Erythroblast (primary cell): ENCODE data around the gene SPINK4.

Experiments
- DNase-seq, 2 experiments: peaks; one replicate each; lab custom pipeline; 2025; lab: John Stamatoyannopoulos, UW
- GATA1 ChIP-seq: IDR thresholded peaks from 2 replicates; pipeline ENCODE4 v1.6.1; 2011; ENCODE audit warnings: low read depth, mild to moderate bottlenecking, control low read depth, low read length, moderate library complexity
- POLR2A ChIP-seq: IDR thresholded peaks from 2 replicates; pipeline ENCODE4 v1.6.1; 2011; ENCODE audit warnings: mild to moderate bottlenecking, low read length

SPINK4 gene, protein sequence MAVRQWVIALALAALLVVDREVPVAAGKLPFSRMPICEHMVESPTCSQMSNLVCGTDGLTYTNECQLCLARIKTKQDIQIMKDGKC

GRCh38 chr9:33239921-33240320, at the start of gene SPINK4:
SPINK4 (plus strand) TSS chr9:33240167; CDS start chr9:33240209, 42 bp downstream.
- DNase-seq = peak; percentile 69 to 92
- TF ChIP-seq GATA1 (no peak), POLR2A (no peak)

DNA sequence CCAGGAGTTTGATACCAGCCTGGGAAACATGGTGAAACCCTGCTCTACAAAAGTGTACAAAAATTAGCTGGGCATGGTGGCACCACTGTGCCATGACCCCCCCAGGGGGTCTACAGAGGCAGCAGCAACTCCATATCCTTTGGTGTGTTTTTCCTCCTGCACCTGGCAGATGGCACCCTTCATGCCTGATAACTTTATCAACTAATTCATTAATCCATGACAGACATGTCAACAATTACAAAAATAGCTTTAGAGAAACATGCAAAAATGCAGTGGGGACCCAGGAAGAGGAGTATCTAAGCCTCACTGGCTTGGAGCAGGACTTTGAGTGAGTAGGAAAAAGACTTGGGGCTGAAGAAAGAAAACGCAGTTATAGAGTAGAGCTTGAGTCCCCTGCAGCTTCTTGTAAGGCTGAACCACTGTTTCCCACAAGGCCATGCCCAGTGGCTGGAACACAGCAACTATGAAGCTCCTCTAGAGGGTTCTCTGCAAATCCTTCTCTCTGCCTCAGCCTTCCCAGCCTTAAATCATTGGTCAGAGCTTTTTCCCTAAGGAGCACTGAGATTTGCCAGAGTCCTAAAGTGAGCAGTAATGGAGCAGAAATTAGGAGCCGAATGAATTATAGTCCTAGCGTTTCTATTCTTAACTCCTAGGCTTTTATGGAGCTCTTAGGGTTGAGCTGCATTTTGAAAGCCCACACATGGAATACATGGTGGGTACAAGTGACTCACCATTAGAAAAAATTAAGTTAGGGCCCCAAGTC, 47.3 kb upstream of the SPINK4 start:
- TF ChIP-seq POLR2A (no peak), GATA1 (no peak)
- no peak for DNase-seq

GRCh38 chr9:33193818-33194217, 46.1 kb upstream of the SPINK4 start:
- DNase-seq = no peak
- TF ChIP-seq POLR2A (no peak), GATA1 (no peak)

DNA sequence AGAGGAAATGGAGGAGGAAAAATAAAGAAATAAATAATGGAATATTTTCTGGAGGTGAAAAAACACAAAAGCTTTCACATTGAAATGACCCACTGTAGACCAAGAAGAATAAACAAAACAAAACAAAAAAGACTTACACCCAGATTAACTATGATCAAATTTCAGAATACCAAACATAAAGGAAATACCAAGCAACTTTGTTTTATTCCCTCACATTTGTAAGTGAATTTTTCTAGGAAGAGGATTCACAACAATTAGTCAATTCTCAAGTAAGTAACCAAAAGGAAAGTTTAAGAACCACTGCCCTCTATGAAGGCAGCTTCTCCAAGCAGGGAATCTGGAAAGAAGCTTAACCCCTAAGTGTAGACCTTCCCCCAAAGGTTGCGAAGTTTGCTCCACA, 43.2 kb upstream of the SPINK4 start:
- no peak for DNase-seq
- TF ChIP-seq POLR2A = no peak
- no peak for TF ChIP-seq GATA1

DNA sequence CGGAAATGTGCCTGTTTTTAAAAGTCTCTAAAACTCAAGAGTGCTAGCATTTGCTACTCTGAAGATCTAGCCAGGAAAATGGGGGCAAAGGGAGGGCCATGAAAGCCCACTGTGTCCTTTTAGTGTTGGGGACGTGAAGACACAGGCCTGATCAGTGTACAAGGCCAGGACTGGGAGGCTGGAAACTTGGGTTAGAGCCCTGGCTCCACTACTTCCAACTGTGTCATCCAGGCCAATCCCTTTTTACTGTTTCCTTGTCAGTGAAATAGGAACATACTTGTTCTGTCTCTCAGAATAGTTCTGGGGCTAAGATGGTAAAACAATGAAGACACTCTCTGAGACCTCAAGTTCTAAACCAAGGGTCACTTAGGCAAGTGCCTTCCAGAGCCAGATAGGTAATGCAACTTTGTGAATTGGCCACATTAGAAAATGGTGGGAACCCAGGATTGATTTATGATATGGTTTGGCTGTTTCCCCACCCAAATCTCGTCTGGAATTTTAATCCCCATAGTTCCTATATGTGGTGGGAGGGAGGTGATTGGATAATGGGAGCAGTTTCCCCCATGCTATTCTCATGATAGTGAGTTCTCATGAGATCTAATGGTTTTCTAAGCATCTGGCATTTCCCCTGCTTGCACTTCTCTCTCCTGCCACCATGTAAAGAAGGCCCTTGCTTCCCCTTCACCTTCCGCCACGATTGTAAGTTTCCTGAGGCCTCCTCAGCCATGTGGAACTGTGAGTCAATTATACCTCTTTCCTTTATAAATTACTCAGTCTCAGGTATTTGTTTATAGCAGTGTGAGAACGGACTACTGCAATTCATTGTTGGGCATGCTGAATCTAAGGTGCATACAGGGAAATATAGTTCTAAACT, 42.5 kb upstream of the SPINK4 start:
- TF ChIP-seq GATA1 (no peak), POLR2A (no peak)
- no peak for DNase-seq

GRCh38 chr9:33198165-33198564, 41.8 kb upstream of the SPINK4 start:
- no peak for TF ChIP-seq GATA1
- no peak for TF ChIP-seq POLR2A
- DNase-seq = no peak

DNA sequence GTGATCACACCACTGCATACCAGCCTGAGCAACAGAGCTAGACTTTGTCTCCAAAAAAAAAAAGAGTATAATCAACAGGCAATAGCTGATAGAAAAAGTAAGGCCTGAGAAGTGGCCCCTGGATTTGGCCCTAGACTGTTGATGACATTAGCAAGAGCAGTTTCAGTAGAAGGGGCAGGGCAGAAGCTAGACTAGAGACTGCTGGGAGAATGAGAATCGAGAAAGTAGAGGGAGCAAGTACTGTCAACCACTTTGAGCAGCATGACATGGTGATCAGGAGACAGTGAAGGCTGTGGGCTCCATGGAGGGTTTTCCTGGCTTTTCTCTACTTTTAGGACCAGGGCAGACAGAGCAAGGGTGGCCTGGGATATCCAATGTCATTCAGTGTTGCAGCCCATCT, 37.9 kb upstream of the SPINK4 start:
- no peak for DNase-seq
- TF ChIP-seq POLR2A = no peak

- DNase-seq = no peak
- TF ChIP-seq POLR2A (no peak), GATA1 (no peak)
Observed at GRCh38 chr9:33202552-33203201, 37.3 kb upstream of the SPINK4 start.

DNA sequence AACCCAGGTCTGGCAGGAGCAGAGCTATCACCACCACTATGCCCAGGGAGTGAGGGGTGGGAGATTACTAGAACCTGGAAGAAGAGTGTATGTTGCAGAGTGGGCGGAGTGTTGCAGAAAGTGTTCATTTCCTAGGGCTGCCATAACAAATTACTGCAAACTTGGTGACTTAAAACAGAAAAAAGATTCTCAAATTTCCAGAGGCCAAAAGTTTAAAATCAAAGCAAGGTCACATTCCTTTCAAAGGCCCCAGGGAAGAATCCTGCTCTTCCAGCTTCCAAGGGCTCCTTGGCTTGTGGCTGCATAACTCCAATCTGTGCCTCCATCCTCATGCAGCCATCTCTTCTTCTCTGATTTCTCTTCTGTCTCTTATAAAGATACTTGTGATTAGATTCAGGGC, 30.6 kb upstream of the SPINK4 start:
- TF ChIP-seq POLR2A = no peak
- TF ChIP-seq GATA1 = no peak
- DNase-seq = no peak

- TF ChIP-seq GATA1 (no peak), POLR2A (no peak)
Observed at GRCh38 chr9:33210006-33210715, 29.8 kb upstream of the SPINK4 start.

DNA sequence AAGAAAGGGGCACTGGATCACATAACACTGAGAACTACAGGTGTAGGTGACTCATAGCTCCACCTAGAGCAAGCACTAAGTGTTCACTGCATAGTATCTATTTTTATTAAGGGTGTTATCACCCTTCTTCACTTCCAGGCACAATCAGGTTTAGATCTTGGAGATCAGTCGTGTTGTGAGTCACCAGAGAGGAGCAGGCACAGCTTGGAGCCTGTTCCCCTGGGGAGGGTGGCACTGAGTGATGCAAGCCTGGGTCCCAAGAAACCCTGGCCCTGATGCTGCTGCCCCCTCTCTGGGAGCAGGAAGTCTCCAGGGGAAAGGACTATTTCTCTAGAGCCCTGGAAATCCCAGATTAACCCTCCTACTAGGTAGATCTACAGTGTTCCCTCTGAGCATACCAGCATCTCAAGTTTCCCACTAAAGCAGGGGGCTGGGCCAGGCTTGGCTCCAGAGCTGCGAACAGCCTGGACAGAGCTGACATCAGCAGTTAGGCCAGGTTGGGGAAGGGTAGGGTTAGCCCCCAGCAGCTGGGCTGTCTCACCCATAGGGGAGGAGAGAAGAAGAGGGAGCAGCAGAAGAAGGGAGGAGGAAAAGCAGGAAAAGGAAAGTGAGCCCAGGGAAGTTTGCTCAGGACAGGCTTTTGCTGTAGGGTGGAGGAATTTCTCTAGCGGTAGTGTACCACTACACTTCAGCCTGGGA, 28.1 kb upstream of the SPINK4 start:
- DNase-seq = no peak
- TF ChIP-seq POLR2A = no peak
- TF ChIP-seq GATA1 = no peak

More at GRCh38 chr9:33210006-33210715, 29.8 kb upstream of the SPINK4 start:
- DNase-seq = no peak

DNA sequence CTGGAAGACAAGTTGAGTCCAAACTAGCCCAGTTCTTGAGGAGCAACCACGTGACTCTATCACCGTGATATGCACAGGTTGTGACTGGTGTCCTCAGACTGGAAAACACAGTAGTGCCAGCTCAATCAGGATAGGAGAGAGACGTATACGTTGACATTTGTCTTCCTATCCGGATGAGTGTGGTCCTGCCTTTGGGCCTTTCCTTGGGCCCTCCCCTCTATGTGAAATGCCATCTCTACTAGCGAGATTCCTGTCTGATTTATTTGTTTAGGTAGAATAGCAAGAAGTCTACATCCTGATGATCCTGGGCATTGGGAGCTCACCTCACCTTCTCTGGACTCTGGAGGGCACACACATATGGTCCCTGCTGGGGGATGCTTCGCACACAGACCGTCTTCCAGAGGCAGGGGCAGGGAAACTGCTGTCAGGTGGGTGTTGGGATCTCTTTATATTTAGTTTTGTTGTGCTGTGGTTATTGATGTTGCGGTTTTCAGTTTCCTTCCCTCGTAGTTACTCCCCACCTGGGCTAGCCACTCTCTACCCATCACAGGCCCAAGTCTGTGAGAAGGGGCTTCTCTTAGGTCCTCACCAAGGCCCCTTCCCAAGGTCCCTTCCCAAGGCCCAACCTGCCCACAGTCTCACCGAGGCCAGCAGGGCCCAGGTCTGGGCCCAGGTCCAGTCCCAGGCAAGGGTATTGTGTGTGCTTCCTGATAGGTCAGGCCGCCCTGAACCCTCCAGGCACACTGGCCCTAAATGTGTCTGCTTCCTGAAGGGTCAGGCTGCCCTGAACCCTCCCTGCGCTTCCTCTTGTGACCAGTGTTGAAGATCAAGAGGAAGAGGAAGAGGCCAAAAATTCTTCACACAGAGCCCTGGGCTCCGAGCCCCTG, 19.0 kb upstream of the SPINK4 start:
- TF ChIP-seq POLR2A (no peak), GATA1 (no peak)
- no peak for DNase-seq

GRCh38 chr9:33221568-33221884, 18.4 kb upstream of the SPINK4 start:
- DNase-seq = no peak

More at GRCh38 chr9:33221568-33221884, 18.4 kb upstream of the SPINK4 start:
- TF ChIP-seq GATA1 (no peak), POLR2A (no peak)
